Fibroblast of upper back skin (primary cell): ENCODE data around the gene TAS2R42.

Experiments
- DNase-seq: peaks from one replicate; pipeline ENCODE4 v3.0.0-alpha.2; 2013

Gene TAS2R42

DNA sequence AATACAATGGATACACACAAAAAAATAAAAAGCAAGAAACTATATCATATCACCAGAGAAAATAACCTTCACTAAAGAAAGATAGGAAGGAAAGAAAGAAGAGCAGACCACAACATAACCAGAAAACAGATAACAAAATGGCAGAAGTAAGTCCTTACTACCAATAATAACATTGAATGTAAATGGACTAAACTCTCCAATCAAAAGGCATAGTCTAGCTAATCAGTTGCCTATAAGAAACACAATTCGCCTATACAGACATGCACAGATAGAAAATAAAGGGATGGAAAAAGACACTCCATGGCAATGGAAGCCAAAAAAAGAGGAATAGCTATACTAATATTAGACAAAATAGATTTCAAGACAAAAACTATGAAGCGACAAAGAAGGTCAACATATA lies 43.4 kb downstream of the TAS2R42 start:
- DNase-seq = no peak

DNA sequence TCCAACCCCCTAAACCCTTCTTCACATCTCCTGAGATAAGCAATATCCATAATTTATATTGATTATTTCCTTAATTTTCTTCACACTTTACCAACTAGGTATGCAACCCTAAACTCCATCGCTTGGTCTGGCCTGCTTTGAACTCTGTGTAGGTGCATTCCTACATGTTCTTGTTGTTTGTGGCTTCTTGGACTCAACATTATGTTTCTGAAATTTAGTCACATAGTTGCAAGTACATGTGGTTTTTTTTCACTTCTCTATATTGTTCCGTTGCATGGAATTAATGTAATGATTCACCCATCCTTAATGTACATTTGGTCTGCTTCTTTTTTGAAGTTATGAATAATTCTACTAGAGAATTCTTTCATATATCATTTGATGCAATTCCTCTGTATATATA lies 50.7 kb downstream of the TAS2R42 start:
- peak; percentile 8 for DNase-seq
